ENCODE results near the gene NUDT13. TPM values are rescaled to one million over a fixed set of nuclear protein-coding genes. Genes with fewer than 3 reads are reported as not detected.

Gene NUDT13
- total and polyA plus RNA-seq, 9 of the 15 experiments (the other 6 are each of a cell fraction or from before 2014, with no cell fraction given): 4.7 to 11.1 (median 5.6) TPM

DNA sequence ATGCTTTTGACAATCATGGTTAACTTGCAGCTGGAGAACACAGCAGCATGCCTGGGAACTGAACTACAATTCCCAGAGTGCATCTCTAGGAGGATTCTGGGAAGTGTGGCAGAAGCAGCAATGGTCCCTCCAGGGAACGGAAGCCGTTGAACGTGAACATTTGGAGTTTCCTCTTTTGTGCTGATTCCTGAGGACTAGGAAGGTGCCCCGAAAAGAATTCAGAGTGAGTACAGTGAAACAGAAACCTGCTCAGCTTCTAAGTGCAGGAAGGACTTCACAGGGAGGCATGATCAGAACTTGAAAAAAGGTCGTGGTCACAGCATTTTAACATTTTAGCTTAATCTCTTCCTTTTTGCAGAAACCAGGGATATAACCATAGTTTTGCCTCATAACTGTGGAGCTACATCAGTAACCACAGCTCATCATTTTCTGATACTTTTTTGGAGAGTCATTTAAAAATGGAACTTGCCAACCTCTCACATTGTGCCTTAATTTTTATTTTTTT, at the start of gene NUDT13 (continued):
- TF ChIP-seq, protein P1, sequence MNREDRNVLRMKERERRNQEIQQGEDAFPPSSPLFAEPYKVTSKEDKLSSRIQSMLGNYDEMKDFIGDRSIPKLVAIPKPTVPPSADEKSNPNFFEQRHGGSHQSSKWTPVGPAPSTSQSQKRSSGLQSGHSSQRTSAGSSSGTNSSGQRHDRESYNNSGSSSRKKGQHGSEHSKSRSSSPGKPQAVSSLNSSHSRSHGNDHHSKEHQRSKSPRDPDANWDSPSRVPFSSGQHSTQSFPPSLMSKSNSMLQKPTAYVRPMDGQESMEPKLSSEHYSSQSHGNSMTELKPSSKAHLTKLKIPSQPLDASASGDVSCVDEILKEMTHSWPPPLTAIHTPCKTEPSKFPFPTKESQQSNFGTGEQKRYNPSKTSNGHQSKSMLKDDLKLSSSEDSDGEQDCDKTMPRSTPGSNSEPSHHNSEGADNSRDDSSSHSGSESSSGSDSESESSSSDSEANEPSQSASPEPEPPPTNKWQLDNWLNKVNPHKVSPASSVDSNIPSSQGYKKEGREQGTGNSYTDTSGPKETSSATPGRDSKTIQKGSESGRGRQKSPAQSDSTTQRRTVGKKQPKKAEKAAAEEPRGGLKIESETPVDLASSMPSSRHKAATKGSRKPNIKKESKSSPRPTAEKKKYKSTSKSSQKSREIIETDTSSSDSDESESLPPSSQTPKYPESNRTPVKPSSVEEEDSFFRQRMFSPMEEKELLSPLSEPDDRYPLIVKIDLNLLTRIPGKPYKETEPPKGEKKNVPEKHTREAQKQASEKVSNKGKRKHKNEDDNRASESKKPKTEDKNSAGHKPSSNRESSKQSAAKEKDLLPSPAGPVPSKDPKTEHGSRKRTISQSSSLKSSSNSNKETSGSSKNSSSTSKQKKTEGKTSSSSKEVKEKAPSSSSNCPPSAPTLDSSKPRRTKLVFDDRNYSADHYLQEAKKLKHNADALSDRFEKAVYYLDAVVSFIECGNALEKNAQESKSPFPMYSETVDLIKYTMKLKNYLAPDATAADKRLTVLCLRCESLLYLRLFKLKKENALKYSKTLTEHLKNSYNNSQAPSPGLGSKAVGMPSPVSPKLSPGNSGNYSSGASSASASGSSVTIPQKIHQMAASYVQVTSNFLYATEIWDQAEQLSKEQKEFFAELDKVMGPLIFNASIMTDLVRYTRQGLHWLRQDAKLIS (CRISPR knock-in tag; IDR thresholded peaks at IDR 0.05): no peak
- TF ChIP-seq TAF1 (IDR thresholded peaks at IDR 0.05; ENCODE audit: control insufficient read depth, extremely low read depth, insufficient read depth, low read length, severe bottlenecking): peak; percentile 76
- TF ChIP-seq NELFE (IDR thresholded peaks at IDR 0.05; ENCODE audit: insufficient read depth, insufficient read length): no peak
- TF ChIP-seq, protein P2, sequence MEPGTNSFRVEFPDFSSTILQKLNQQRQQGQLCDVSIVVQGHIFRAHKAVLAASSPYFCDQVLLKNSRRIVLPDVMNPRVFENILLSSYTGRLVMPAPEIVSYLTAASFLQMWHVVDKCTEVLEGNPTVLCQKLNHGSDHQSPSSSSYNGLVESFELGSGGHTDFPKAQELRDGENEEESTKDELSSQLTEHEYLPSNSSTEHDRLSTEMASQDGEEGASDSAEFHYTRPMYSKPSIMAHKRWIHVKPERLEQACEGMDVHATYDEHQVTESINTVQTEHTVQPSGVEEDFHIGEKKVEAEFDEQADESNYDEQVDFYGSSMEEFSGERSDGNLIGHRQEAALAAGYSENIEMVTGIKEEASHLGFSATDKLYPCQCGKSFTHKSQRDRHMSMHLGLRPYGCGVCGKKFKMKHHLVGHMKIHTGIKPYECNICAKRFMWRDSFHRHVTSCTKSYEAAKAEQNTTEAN (CRISPR knock-in tag; IDR thresholded peaks at IDR 0.05): no peak
- no peak for TF ChIP-seq ZNF3 (CRISPR knock-in tag; IDR thresholded peaks at IDR 0.05)
- TF ChIP-seq, protein P3, sequence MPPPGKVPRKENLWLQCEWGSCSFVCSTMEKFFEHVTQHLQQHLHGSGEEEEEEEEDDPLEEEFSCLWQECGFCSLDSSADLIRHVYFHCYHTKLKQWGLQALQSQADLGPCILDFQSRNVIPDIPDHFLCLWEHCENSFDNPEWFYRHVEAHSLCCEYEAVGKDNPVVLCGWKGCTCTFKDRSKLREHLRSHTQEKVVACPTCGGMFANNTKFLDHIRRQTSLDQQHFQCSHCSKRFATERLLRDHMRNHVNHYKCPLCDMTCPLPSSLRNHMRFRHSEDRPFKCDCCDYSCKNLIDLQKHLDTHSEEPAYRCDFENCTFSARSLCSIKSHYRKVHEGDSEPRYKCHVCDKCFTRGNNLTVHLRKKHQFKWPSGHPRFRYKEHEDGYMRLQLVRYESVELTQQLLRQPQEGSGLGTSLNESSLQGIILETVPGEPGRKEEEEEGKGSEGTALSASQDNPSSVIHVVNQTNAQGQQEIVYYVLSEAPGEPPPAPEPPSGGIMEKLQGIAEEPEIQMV (tag; conservative IDR thresholded peaks at IDR 0.05; ENCODE audit: low read depth): no peak
- TF ChIP-seq NR3C1 (CRISPR knock-in tag; IDR thresholded peaks at IDR 0.05): no peak
- peak; percentile 9; the same call in 1 of the 2 replicates for TF ChIP-seq GTF2E2 (tag; IDR thresholded peaks at IDR 0.05)
- TF ChIP-seq, protein P4, sequence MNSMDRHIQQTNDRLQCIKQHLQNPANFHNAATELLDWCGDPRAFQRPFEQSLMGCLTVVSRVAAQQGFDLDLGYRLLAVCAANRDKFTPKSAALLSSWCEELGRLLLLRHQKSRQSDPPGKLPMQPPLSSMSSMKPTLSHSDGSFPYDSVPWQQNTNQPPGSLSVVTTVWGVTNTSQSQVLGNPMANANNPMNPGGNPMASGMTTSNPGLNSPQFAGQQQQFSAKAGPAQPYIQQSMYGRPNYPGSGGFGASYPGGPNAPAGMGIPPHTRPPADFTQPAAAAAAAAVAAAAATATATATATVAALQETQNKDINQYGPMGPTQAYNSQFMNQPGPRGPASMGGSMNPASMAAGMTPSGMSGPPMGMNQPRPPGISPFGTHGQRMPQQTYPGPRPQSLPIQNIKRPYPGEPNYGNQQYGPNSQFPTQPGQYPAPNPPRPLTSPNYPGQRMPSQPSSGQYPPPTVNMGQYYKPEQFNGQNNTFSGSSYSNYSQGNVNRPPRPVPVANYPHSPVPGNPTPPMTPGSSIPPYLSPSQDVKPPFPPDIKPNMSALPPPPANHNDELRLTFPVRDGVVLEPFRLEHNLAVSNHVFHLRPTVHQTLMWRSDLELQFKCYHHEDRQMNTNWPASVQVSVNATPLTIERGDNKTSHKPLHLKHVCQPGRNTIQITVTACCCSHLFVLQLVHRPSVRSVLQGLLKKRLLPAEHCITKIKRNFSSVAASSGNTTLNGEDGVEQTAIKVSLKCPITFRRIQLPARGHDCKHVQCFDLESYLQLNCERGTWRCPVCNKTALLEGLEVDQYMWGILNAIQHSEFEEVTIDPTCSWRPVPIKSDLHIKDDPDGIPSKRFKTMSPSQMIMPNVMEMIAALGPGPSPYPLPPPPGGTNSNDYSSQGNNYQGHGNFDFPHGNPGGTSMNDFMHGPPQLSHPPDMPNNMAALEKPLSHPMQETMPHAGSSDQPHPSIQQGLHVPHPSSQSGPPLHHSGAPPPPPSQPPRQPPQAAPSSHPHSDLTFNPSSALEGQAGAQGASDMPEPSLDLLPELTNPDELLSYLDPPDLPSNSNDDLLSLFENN (IDR thresholded peaks at IDR 0.05; ENCODE audit: low read depth in 2 of 2, low read length in 2 of 2): peak in 1 of 2 experiments; percentile 69; a peak in 2 of 4 replicates
- no peak for TF ChIP-seq CHD2 (IDR thresholded peaks at IDR 0.05; ENCODE audit: low read depth, low read length)
- TF ChIP-seq, protein P5, sequence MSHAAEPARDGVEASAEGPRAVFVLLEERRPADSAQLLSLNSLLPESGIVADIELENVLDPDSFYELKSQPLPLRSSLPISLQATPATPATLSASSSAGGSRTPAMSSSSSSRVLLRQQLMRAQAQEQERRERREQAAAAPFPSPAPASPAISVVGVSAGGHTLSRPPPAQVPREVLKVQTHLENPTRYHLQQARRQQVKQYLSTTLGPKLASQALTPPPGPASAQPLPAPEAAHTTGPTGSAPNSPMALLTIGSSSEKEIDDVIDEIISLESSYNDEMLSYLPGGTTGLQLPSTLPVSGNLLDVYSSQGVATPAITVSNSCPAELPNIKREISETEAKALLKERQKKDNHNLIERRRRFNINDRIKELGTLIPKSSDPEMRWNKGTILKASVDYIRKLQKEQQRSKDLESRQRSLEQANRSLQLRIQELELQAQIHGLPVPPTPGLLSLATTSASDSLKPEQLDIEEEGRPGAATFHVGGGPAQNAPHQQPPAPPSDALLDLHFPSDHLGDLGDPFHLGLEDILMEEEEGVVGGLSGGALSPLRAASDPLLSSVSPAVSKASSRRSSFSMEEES (CRISPR knock-in tag; IDR thresholded peaks at IDR 0.05): no peak
- TF ChIP-seq KLF16 (IDR thresholded peaks at IDR 0.05): no peak
- TF ChIP-seq KAT7 (CRISPR knock-in tag; IDR thresholded peaks at IDR 0.05; ENCODE audit: borderline replicate concordance): no peak

All from K562 (cell line).